OCI-M2 (cell line): ENCODE results near the gene LRRTM4.
"Not testable (repeated sequence)": the region's sequence is repeated elsewhere in the genome, so short reads cannot be mapped to it uniquely, and the experiment has no call there.

Source experiments
- DNase-seq: peaks from one replicate; lab custom pipeline; 2025; ENCODE audit not compliant: unreplicated experiment; lab: John Stamatoyannopoulos, UW

The LRRTM4 gene

DNA sequence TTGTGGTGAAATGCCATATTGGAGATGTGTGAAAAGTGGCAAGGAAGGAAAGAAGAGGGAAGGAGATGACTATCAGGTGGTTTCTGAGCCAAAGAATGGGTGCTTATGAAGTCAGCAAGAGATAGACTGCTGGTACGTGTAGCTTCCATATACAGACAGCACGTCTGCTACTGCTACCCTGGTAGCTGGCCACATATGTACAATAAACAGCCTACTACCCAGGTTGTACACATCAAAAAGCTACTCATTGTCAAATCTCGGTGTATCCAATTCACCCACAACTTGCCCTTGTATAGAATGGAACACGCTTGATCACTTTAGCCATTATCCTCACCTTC is 761.8 kb downstream of the LRRTM4 start:
- no peak for DNase-seq

GRCh38 chr2:76759634-76760366 is 762.4 kb downstream of the LRRTM4 start:
- DNase-seq: no peak

DNA sequence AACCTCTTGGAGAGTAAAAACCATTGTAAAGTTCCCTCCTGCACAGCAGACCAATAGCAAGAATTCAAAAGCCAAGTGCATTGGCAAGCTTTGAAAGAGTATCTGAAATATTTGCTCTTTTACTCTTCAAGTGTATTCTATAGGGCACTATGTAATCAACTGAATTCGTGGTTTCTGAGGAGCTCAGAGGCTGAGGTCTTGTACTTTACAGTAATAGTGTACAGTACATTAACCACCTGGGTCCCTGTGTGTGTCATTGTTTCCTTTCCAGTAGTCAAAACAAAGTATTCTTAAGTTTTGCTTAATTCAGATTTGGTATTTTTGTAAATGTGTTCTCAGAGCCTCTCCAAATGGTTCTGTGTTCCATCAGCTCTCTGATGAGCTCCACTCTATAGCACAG is 769.7 kb downstream of the LRRTM4 start:
- no peak for DNase-seq

DNA sequence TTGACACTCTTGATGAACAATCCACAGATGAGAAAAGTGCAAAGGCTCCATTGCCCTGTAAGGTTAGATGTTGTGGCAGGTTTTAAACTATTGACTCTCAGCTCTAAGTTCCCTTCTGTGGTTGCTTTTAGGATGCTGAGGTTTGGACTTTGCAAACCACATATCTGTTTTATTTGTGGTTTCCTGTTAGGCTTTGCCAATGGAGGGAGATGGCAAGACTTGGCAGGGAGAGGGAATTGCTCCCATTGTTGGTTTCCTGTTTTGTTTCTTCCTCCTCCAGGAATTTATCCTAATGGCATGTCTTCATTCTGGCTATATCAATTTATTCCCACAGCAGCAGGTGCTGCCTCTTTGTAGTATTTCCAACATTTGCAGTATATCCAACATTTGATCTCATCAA is 772.3 kb downstream of the LRRTM4 start:
- DNase-seq: no peak

DNA sequence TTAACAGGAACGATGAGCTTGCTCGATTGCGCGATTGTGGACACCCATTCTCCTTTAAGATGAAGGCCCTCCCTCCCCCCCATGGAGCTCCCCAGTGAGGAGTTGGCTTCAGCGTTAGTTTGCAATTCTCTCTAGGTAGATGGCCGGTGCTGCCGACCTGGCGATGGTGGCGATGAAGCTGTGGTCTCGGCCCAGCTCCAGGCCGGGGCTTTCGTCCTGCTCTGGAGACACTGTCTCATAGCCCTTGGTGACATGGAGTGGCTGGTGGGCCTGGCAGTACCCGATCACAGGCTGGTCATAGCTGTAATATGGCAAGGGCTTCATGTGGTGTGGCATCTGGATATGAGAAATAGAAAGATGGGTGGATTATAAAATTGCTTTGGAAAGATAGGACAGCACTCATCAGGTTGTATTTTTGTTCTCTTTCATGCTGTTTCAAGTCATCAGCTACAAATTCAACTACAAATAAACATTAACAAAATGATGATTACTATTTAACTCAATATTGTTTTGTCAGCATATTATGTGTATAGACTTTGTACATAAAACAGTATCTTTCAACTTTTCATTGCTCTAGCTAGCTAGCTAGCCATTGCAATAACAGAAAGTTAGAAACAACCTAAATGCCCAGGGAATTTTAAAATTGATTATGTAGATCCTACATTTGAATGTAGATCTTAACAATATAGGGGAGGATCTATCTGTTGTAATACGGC is 773.4 kb downstream of the LRRTM4 start:
- no peak for DNase-seq

- no peak for DNase-seq
Measured at GRCh38 chr2:76745605-76746004, 776.6 kb downstream of the LRRTM4 start.

DNA sequence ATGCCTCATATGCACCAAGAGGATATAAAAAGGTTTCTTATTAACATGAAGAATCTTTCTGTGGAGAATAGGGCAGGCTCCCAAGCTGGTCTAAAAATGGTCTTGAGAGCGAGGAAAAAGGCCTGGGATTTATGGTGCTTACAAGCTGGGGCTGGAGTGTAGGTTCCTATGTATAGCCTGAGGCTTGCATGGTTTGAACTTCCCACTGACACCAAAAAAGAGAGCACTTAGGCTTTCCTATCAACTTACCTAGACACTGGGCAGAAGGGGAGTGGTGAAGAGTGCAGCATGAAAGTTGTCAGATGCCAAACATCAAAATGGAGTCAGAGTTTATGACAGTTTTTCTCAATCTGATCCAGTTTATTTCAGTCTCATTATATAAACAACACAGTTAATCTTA is 784.6 kb downstream of the LRRTM4 start:
- no peak for DNase-seq

DNA sequence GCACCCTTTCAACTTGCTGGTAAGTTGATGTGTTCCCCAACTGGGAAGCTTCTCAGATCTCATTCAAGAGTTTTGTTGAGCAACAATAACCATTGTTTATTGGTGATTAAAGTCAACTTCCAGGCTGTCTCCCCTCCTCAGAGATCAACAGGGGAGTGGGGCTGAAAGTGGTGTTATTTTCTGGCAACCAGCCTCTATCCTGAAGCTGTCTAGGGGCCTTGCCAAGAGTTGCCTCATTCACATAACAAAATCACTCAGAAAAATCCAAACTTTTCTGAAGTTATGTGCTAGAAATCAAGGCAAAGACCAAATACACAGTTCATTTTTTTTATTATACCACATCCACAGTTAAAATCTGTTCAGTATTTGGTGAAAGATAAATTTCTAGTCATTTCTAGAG is 788.4 kb downstream of the LRRTM4 start:
- DNase-seq: no peak

DNA sequence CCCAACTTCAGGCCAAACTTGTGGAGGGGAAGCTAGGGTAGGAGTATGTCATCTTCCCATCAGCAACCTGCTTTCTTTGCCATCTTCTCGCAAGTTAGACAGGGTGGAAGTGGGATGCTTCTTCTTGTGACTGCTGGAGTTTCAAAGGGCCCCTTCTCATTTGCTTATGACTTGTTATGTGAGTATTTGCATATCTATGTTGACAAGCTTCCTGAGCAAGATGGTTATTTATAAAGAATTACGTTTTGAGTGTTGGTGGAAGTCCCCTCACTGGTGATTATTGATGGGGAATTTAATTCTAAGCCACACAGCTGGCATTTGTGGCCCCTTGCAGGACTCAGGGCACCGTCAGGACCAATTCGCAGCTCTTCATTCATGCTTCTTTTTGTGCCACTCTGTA is 791.0 kb downstream of the LRRTM4 start:
- no peak for DNase-seq

DNA sequence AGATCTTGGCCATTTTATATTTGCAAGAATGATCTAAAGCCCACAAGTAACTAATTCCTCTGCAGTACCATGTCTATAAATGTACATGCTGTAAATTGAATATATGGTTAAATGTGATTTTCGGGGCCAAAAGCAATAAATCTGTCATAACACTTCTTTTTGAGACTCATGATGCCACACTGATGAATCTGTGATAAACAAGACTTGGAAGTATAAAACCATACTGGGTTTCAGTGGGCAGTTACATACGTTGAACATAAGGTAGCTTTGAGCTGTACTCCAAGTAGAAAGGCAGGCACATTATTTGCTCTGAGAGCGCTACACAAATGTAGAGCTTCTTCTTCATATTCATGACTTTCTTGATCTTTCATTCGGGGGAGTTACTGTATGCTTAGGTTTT is 792.2 kb downstream of the LRRTM4 start:
- DNase-seq: no peak

DNA sequence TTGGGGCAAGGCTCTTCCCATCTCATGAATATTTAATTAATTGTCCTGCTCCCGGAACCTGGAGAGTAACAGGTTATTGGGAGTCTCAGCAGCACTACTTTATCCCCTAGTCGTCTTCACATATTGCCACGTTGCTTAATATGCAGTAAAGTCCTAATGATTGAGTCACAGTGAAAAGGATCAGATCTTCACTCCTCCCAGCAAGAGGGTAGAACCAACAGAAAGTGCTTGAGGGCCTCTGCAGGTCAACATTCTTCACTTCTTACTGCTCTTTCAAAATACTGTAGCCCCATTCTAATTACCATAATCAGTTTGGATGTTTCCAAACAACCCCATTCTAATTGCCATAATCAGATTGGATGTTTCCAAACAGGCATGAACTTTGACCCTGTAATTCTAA is 801.0 kb downstream of the LRRTM4 start:
- DNase-seq: no peak

GRCh38 chr2:76713312-76713711 is 808.9 kb downstream of the LRRTM4 start:
- no peak for DNase-seq

DNA sequence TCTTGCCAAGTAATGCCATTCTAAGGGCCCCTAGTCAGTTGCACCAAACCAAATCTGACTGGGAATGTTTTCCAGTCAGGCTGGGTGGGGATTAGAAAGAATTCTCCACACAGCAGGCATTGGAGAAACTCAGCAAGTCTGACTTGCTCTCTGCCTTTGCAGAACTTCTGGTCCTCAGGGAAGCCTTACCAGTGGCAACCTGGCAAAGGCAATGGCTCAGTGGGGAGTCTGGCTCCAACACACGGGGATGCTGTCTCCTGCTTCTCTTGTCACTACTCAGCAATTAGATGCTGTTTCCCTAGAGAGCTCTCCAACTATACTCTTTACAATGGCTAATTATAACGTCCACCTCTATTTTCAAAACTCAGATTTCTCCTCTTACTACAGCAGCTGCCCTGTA is 810.7 kb downstream of the LRRTM4 start:
- DNase-seq: no peak

GRCh38 chr2:76700894-76701293 is 821.3 kb downstream of the LRRTM4 start:
- no peak for DNase-seq

GRCh38 chr2:76697998-76698713 is 824.0 kb downstream of the LRRTM4 start:
- not testable (repeated sequence) for DNase-seq
